ENCODE measurements around the gene LRRFIP2.

Gene LRRFIP2

DNA sequence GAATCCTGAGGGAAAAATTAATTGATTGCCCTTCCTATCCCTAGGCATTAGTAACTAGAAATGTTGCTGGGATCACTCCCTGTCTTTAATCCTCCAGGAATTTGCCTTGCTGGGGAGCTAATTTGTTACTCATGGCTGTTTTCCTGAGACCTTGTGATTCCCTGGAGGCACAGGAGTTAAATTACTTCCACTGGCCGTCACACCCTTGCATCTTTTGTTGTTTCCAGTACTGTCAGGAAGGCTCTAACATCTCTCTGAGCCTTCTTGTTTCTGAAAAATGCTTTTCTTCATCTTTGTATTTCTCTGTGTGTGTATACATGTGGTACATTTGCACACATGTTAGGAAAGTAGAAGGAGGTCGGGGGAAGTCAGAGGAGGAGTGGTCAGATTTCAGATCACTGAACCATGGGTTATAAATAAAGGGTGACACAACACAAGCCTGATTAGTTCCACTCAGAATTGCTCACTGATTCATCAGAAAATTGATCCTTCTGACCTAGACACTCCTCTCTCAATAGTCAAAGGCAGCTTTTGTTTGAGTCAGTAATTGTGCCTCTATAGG is 23.5 kb upstream of the LRRFIP2 start:
- in situ Hi-C loops (cut with HindIII; ENCODE audit: low pct_ligation_motif_present, low pct_unique_long_range_greater_than_20kb, low sequenced_read_pairs) = no loop called here
- no peak for DNase-seq

DNA sequence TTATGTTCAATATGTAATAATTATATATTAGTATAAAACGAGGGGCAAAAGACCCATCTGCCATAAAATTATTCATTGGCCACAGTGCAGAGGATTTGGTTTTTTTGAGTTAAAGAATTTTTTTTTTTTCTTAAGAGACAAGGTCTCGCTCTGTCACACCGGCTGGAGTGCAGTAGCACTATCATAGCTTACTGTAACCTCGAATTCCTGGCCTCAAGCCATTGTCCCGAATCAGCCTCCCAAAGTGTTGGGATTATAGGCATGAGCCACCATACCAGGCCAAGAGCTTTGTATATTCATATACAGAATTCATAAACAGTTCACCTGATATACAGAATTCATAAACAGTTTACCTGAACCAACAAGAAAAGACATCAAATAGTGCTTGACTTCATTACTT is 20.2 kb upstream of the LRRFIP2 start:
- in situ Hi-C loops (cut with HindIII; ENCODE audit: low pct_ligation_motif_present, low pct_unique_long_range_greater_than_20kb, low sequenced_read_pairs) = no loop called here
- DNase-seq = no peak

DNA sequence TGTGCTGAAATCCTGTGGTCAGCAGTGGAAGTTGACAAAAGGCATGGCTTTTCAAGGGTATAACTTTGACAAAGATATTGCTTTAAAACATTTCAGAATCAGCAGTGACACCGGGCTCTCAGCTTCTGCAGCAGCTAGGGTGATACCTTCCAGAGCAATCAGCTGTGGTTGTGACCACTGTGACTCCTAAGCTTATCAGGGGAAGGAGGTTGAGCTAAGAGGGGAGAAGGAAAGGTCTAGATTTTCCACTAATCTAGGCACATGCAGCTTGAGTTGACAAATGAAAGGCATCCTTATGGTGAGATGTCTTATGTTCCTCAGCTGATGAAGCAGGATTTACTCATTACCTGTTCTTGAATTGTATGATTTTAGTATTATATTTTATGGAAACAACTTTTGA is 16.3 kb upstream of the LRRFIP2 start:
- no peak for DNase-seq
- in situ Hi-C loops (cut with HindIII; ENCODE audit: low pct_ligation_motif_present, low pct_unique_long_range_greater_than_20kb, low sequenced_read_pairs) = no loop called here

- in situ Hi-C loops (cut with HindIII; ENCODE audit: low pct_ligation_motif_present, low pct_unique_long_range_greater_than_20kb, low sequenced_read_pairs) = no loop called here
- no peak for DNase-seq
These were observed 14.7 kb upstream of the LRRFIP2 start for GRCh38 chr3:37189109-37189508.

- DNase-seq = peak; percentile 20
- in situ Hi-C loops (cut with HindIII; ENCODE audit: low pct_ligation_motif_present, low pct_unique_long_range_greater_than_20kb, low sequenced_read_pairs) = no loop called here
These were observed 9.6 kb upstream of the LRRFIP2 start for GRCh38 chr3:37183976-37184375.

- in situ Hi-C loops (cut with HindIII; ENCODE audit: low pct_ligation_motif_present, low pct_unique_long_range_greater_than_20kb, low sequenced_read_pairs) = no loop called here
- DNase-seq = peak; percentile 86
These were observed 9.0 kb upstream of the LRRFIP2 start for GRCh38 chr3:37183375-37183831.

DNA sequence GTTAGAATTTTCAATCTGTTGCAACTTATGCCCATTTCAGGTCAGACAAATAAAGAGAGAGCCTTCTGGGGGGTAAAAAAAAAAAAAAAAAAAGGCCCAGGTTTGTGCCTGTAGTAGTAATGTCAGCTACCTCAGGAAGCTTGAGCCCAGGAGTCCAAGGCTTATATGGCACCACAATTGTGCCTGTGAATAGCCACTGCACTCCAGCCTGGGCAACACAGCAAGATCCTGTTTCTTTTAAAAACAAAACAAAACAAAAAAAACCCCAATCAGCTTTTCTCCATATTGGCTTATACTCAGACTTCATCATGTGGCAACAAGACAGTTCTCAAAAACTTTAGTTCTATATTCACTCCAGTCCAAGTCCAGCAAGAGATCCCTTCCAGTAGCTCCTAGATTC is 8.4 kb upstream of the LRRFIP2 start:
- no peak for DNase-seq
- in situ Hi-C loops (cut with HindIII; ENCODE audit: low pct_ligation_motif_present, low pct_unique_long_range_greater_than_20kb, low sequenced_read_pairs) = no loop called here

GRCh38 chr3:37181756-37182155 is 7.4 kb upstream of the LRRFIP2 start:
- in situ Hi-C loops (cut with HindIII; ENCODE audit: low pct_ligation_motif_present, low pct_unique_long_range_greater_than_20kb, low sequenced_read_pairs) = no loop called here
- DNase-seq = no peak

GRCh38 chr3:37179144-37179967 is 5.0 kb upstream of the LRRFIP2 start:
- DNase-seq = peak; percentile 46
- in situ Hi-C loops (cut with HindIII; ENCODE audit: low pct_ligation_motif_present, low pct_unique_long_range_greater_than_20kb, low sequenced_read_pairs) = no loop called here

- in situ Hi-C loops (cut with HindIII; ENCODE audit: low pct_ligation_motif_present, low pct_unique_long_range_greater_than_20kb, low sequenced_read_pairs) = no loop called here
- no peak for DNase-seq
These were observed 576 bp downstream of the LRRFIP2 start for GRCh38 chr3:37173806-37174205.

DNA sequence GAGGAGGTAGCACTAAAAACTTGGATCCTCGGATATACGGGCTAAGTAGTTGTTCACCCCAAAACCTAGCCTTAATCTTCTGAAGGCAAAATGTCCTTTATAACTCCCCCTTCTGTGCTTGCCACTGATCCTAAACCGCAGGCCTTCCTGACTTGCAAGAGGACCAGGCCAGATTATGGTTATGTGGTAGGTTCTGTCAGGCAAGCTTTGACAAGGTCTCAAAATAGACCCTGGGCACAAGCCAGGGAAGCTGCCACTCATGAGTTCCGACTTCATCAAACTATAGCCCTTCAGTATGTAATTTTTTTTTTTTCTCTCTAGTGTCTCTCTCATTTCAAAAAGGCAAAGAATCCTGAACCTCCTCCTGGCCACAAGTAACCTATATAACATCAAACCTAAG is 3.2 kb downstream of the LRRFIP2 start:
- DNase-seq = no peak
- in situ Hi-C loops (cut with HindIII; ENCODE audit: low pct_ligation_motif_present, low pct_unique_long_range_greater_than_20kb, low sequenced_read_pairs) = no loop called here

DNA sequence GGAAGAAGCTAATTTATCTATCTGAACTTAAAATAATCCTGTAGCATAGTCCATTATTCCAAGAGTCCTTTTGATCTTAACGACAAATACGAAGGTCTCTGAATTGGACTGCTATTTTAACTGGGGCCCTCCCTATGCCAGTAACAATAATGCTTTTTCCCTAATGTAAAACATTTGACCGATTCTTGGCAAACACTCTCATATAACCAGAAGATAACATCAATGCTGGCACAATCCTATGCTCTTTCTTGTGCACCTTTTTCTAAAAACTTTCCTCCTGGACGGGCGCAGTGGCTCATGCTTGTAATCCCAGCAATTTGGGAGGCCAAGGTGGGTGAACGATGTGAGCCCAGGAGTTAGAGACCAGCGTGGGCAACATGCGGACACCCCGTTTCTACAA is 3.9 kb downstream of the LRRFIP2 start:
- no peak for DNase-seq
- in situ Hi-C loops (cut with HindIII; ENCODE audit: low pct_ligation_motif_present, low pct_unique_long_range_greater_than_20kb, low sequenced_read_pairs) = no loop called here

DNA sequence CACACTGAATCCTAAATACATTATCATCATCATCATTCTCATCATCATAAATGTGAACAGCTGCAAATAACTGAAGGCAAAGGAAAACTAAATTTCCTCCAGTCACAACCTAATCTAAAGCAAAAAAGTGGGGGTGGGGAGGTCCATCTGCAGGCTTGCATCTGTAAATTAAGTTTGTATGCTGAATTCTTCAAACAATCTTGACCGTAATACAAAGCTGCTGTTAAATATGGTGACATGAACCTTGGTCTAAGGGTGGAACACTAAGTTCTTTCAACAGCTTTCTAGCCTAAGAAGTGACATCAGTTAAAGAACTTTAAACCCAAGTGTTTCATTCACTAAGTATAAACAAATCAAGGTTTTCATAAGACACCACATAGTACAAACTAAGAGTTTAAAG is 4.3 kb downstream of the LRRFIP2 start:
- DNase-seq = no peak
- in situ Hi-C loops (cut with HindIII; ENCODE audit: low pct_ligation_motif_present, low pct_unique_long_range_greater_than_20kb, low sequenced_read_pairs) = no loop called here

GRCh38 chr3:37168896-37169295 is 5.5 kb downstream of the LRRFIP2 start:
- in situ Hi-C loops (cut with HindIII; ENCODE audit: low pct_ligation_motif_present, low pct_unique_long_range_greater_than_20kb, low sequenced_read_pairs) = no loop called here
- no peak for DNase-seq

- in situ Hi-C loops (cut with HindIII; ENCODE audit: low pct_ligation_motif_present, low pct_unique_long_range_greater_than_20kb, low sequenced_read_pairs) = no loop called here
- no peak for DNase-seq
These were observed 10.9 kb downstream of the LRRFIP2 start for GRCh38 chr3:37163262-37164015.

DNA sequence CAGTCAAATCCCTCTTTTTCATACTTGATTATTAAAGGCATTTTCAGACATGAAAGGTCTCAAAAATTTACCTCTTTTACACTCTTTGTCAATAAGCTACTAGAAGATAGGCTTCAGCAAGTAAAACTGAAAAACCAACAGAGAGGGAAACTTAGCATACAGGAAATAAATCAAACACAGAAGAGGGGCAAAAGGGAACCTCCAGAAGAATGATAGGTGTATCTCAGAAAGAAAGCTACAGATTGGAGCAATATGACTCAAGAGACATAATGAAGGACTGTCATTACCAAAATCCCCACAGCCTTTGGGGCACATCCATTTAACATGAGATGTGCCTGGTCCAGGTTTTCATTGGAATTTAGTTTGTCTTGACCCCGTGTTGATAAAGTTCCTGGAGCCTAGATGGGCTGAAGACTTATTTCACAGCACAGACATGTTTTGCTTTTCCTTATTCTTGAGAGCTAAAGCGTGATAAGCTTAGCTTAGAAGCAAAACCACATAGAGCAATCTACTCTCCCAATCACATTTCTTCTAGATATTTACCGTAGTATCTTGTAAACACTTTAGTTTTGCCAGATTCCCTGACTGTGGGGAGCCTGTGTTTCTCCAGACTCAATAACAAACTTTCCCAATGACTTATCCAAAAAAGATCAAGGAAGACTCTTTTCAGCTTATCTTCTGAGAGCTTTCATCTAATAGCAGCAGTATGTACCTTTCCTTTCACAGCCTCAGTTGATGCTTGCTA is 11.7 kb downstream of the LRRFIP2 start:
- in situ Hi-C loops (cut with HindIII; ENCODE audit: low pct_ligation_motif_present, low pct_unique_long_range_greater_than_20kb, low sequenced_read_pairs) = no loop called here
- DNase-seq = no peak

DNA sequence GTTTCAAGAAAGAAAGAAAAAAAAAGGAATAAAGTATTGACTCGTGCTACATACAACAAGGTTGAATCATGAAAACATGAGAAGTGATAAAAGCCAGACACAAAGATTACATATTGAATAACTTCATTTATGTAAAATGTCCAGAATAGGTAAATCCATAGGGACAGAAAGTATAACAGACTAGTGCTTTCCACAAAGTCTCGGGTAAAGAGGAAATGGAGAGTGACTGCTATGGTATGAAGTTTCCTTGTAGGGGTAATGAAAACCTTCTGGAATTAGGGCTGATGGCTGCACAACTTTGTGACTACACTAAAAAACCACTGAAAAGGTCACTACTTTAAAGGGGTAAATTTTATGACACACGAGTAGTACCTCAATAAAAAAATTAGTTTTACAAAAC is 13.0 kb downstream of the LRRFIP2 start:
- in situ Hi-C loops (cut with HindIII; ENCODE audit: low pct_ligation_motif_present, low pct_unique_long_range_greater_than_20kb, low sequenced_read_pairs) = no loop called here
- DNase-seq = no peak

DNA sequence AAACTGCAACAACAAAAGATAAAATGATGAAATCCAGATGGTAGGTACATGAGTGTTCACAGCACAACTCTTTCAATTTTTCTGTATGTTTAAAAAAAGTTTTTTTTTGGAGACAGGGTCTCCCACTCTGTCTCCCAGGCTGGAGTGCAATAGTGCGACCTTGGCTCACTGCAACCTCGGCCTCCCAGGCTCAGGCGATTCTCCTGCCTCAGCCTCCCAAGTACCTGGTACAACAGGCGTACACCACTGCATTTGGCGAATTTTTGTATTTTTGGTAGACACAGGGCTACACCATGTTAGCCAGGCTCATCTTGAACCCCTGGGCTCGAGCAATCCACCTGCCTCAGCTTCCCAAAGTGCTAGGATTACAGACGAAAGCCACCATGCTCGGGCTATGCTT is 18.6 kb downstream of the LRRFIP2 start:
- in situ Hi-C loops (cut with HindIII; ENCODE audit: low pct_ligation_motif_present, low pct_unique_long_range_greater_than_20kb, low sequenced_read_pairs) = no loop called here
- no peak for DNase-seq

Measured in ACHN (cell line).